Measurements from ENCODE around the gene ABRAXAS1.
"Not testable (repeated sequence)": the region's sequence is repeated elsewhere in the genome, so short reads cannot be mapped to it uniquely, and the experiment has no call there.

The ABRAXAS1 gene

GRCh38 chr4:83484500-83485461, at the start of gene ABRAXAS1:
Gene ABRAXAS1 (minus strand): TSS chr4:83485100. CDS start chr4:83485072, 28 bp downstream.
- no peak for FAIRE-seq

GRCh38 chr4:83527671-83528070, 42.8 kb upstream of the ABRAXAS1 start:
- FAIRE-seq: no peak

DNA sequence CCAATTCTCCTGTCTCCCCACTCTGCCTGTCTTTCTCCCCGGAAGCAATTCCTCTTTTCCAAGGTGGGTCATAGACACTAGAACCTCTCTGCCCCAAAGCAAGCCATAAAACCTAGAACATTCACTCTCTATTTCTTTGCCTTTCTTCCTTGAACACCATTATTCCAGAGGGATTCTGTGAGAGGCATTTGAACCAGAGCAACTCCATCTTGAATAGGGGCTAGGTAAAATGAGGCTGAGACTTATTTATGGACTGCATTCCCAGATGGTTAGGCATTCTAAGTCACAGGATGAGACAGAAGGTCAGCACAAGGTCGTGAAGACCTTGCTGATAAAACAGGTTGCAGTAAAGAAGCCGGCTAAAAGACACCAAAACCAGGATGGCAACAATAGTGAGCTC, 37.3 kb upstream of the ABRAXAS1 start:
- no peak for FAIRE-seq

- FAIRE-seq: no peak
These were observed 31.3 kb upstream of the ABRAXAS1 start for GRCh38 chr4:83516042-83516772.

DNA sequence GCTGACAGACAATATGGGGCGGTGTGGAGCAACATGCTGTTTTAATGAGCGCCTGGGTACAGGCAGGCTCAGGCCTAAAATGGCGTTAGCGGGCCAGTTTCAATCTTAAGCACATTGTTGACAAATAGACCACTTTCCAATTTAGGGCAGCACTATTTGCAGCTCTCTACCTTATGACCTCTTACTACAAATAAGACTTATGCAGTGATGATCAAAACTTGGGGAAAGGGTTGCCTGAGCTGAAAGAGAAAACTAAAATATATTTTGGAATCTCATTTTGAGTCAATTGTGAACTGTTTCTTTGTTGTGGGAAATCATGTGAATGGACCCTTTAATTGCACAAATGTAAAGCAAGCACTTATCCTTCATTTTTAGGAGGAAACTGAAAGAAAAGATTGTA, 25.5 kb upstream of the ABRAXAS1 start:
- no peak for FAIRE-seq

DNA sequence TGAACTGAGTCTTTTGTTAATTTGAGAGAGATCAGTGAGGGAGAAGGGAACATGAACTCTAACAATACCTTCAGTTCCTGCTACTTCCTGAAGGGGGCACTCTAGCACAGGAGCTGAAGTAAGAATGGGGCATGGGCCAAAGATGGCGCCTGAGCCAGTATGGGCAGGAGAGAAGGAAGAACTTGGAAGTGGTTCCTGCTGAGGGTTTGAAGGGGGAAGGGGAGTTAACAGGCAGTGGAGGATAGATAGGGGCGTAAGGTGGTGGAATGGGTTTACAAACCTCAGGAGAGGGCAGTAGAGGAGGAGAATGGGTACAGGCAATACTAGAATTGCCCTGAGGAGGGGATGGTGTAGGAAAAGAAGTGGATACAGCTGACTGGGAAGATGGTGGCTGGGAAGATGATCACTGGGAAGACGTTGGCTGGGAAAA, 24.3 kb upstream of the ABRAXAS1 start:
- not testable (repeated sequence) for FAIRE-seq

GRCh38 chr4:83504996-83505395, 20.1 kb upstream of the ABRAXAS1 start:
- no peak for FAIRE-seq

- no peak for FAIRE-seq
These were observed 19.6 kb upstream of the ABRAXAS1 start for GRCh38 chr4:83504503-83504902.

GRCh38 chr4:83503974-83504373, 19.1 kb upstream of the ABRAXAS1 start:
- FAIRE-seq: no peak

DNA sequence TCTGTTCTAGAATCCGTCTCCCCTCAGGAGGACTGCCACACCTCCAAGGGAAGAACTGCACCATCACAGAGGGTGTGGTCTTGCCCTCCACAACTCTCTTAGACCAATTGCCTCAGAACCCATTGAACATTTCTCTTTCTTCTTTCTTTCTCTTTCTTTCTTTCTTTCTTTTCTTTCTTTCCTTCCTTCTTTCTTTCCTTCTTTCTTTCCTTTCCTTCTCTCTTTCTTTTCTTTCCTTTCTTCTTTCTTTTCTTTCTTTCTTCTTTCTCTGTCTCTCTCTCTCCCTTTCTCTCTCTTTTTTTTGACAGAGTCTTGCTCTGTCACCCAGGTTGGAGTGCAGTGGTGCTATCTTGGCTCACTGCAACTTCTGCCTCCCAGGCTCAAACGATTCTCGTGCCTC, 16.8 kb upstream of the ABRAXAS1 start:
- not testable (repeated sequence) for FAIRE-seq

DNA sequence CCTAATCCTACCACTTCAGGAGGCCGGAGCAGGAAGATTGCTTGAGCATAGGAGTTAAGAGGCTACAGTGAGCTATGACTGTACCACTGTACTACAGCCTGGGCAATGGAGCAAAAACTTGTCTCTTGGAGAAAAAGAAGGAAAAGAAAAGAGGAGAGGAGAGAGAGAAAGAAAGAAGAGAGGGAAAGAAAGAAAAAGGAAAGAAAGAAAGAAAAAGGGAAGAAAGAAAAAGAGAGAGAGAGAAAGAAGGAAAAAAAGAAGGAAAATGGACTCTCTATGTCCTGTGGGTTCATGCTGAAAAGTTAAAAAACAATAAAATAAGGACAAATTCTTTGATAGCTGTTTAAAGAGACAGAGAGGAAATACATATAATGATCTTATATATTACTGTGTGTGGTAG, 13.3 kb upstream of the ABRAXAS1 start:
- no peak for FAIRE-seq

DNA sequence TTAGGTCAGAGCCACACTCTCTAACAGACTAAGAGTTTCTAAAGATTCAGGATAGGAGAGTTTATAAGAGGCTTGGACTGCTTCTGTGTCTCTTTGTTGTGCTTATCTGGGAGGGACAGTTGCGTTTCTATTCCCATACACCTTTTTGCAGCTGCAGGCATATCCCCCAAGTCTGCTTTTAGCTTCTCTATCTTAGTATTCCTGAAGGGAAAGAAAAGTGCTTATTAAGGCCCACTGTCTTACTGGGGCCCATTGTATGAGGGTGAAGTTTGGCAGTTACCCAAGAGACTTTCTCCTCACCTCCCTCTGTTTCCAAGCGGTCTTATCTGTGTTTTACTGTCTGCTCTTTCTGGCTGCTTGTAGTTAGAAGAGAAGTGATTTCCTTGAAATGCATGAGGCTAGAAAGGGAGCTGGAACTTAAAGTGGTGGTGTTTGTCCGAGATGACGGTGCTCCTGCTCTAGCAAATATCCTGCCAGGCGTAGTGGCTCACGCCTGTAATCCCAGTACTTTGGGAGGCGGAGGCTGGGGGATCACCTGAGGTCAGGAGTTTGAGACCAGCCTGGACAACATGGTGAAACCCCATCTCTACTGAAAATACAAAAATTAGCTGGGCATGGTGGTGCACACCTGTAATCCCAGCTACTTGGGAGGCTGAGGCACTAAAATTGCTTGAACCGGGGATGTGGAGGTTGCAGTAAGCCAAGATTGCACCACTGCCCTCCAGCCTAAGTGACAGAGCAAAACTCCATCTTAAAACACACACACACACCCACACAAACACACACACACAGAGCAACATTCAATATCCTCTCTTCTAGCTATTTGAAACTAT, 11.4 kb upstream of the ABRAXAS1 start:
- not testable (repeated sequence) for FAIRE-seq

DNA sequence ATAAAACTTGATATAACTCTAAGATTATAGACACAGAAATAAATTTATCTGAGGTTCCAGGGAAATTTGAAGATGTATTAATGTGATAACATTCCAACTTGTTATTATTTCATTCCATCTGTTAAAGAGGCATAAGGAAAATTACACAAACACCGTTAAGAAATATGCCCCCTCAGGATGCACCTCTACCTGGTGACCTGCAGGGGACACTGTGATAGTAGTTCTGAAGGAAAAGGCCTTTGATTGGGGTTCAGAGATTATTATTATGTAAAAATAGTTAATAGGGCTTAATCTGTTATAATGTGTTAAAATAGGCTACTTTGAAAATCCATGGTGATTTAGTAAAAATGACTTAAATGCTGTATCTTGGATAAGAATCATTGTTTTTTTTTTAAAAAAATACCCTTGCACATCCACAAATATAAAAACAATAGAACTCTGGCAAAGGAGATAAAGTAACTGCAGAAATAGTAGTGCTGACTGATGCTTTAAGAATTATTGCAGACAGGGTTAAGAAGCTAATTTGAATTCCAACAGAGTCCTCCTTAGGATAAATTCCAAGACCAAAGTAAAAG, 6.1 kb upstream of the ABRAXAS1 start:
- no peak for FAIRE-seq

GRCh38 chr4:83489711-83490326, 4.9 kb upstream of the ABRAXAS1 start:
- no peak for FAIRE-seq

GRCh38 chr4:83486457-83487129, 1.7 kb upstream of the ABRAXAS1 start:
- no peak for FAIRE-seq

DNA sequence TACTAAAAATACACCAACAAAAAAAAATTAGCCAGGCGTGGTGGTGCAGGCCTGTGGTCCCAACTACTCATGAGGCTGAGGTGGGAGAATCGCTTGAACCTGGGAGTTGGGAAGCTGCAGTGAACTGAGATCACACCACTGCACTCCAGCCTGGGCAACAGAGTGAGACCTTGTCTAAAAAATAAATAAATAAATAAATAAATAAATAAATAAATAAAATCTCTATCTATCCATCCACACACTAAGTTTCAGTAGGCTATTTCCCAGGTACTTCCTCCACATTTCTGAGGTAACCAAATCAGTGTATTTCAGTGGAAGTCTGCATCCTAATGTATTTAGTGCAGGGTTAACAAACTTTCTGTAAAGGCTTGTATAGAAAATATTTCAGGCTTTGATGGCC, 10.9 kb downstream of the ABRAXAS1 start:
- FAIRE-seq: no peak

- FAIRE-seq: no peak
These were observed 11.5 kb downstream of the ABRAXAS1 start for GRCh38 chr4:83473423-83473822.

GRCh38 chr4:83456184-83456501, 28.8 kb downstream of the ABRAXAS1 start:
- no peak for FAIRE-seq

DNA sequence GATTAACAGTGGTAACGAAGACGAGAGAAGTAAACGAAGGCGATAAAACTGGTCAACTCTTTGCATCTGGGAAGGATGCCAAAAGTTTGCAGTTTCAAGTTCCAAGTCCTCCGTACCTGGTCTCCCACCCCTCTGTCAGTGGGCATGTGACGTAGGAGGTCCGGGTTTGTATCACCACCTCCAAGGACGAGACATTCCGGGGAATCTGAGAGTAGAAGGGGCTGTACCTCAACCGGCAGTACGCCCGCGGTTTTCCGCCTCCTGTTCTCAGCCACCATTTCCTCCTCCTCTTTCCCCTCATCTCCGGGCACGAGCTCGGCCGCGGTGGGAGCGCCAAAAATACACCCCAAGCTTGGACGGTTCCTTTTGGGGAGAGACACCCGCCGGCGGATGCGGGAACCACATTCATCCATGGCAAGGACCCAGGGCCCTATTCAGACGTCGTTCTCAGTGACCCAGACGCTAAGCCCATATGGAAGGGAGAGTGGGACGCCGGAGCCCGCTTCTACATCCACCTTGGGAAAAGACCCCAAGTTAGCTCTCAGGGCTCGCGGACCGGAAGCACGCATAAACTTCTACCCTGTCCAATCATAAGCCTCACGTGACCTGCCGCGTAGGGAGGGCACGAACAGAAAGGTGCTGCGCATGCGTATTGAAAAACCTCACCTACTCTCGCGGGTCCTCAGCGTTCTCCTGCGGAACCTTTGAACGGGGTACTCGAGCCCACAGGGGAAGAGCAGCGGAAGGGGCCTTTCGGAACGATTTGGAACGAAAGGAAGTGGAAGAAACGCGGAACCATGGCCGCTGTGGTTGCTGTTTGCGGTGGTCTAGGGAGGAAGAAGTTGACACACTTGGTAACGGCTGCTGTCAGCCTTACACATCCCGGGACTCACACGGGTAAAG, 29.4 kb downstream of the ABRAXAS1 start, which contains the start of the genes HELQ and MRPS18C:
Gene HELQ (minus strand): TSS at position 543 of the 903 bp plus-strand sequence. CDS start 130 bp downstream, at position 413.
Gene MRPS18C (plus strand): TSS at position 778 of the 903 bp plus-strand sequence. CDS start 20 bp downstream, at position 798.
- peak; percentile 28 for FAIRE-seq

GRCh38 chr4:83454686-83455085, 30.2 kb downstream of the ABRAXAS1 start:
- FAIRE-seq: no peak
